GM18520 (cell line): ENCODE measurements around the gene ABR.

ENCODE experiments used
- ATAC-seq: cut with Tn5 transposase; IDR thresholded peaks from one replicate; pipeline ENCODE4 v1.9.1; 2021; ENCODE audit not compliant: unreplicated experiment

Gene ABR

GRCh38 chr17:1036171-1036844 is 143.5 kb downstream of the ABR start:
- no peak for ATAC-seq

- ATAC-seq: no peak
Observed at GRCh38 chr17:1035546-1036170, 144.1 kb downstream of the ABR start.

- ATAC-seq: no peak
Observed at GRCh38 chr17:1034652-1035210, 145.1 kb downstream of the ABR start.

- no peak for ATAC-seq
Observed at GRCh38 chr17:1033503-1033902, 146.3 kb downstream of the ABR start.

GRCh38 chr17:1032391-1032790 is 147.4 kb downstream of the ABR start:
- ATAC-seq: no peak

- ATAC-seq: no peak
Observed at GRCh38 chr17:1031711-1032110, 148.1 kb downstream of the ABR start.

GRCh38 chr17:1030684-1031532 is 148.9 kb downstream of the ABR start:
- ATAC-seq: no peak

- no peak for ATAC-seq
Observed at GRCh38 chr17:1029922-1030644, 149.7 kb downstream of the ABR start.

- no peak for ATAC-seq
Observed at GRCh38 chr17:1029196-1029921, 150.4 kb downstream of the ABR start.

- no peak for ATAC-seq
Observed at GRCh38 chr17:1027044-1027443, 152.7 kb downstream of the ABR start.

GRCh38 chr17:1026599-1026975 is 153.2 kb downstream of the ABR start:
- no peak for ATAC-seq

GRCh38 chr17:1025733-1026598 is 153.8 kb downstream of the ABR start:
- no peak for ATAC-seq

GRCh38 chr17:1024076-1024475 is 155.7 kb downstream of the ABR start:
- ATAC-seq: no peak

GRCh38 chr17:1022278-1023024 is 157.3 kb downstream of the ABR start:
- ATAC-seq: no peak

- ATAC-seq: no peak
Observed at GRCh38 chr17:1021147-1021546, 158.6 kb downstream of the ABR start.

GRCh38 chr17:1019451-1019850 is 160.3 kb downstream of the ABR start:
- ATAC-seq: no peak

GRCh38 chr17:1018547-1018946 is 161.2 kb downstream of the ABR start:
- ATAC-seq: no peak

- ATAC-seq: no peak
Observed at GRCh38 chr17:1013729-1014090, 166.1 kb downstream of the ABR start.
